ENCODE data around the gene KCNQ1. TPM values are rescaled to one million over a fixed set of nuclear protein-coding genes. Genes with fewer than 3 reads are reported as not detected.
"Not testable (repeated sequence)": the region's sequence is repeated elsewhere in the genome, so short reads cannot be mapped to it uniquely, and the experiment has no call there.

KCNQ1 gene
- total RNA-seq, 2 experiments from 2014 or later = 8.7 to 9.5 TPM

- Mint-ChIP-seq H3K27me3 (no peaks in the 10 kb centered on the region), H3K36me3 (ENCODE audit: low read depth) (peaks cover 36% of the 10 kb centered on the region), H3K4me3 (no peak overlapping the region), H3K9me3 (peaks cover 35% of the 10 kb centered on the region), H3K4me1 (ENCODE audit: low read depth) (no peaks in the 10 kb centered on the region), H3K27ac (no peak overlapping the region)
- TF ChIP-seq CTCF (IDR thresholded peaks at IDR 0.05) = no peak
- ChIA-PET POLR2A (interaction anchor here (0.6 kb wide), 1 partner anchor 745 kb away, joined by 3 read pairs; no protein-coding TSS in a partner anchor), CTCF (interaction anchor here (0.6 kb wide), 1 partner anchor 43 kb away, joined by 3 read pairs; no protein-coding TSS in a partner anchor)
- ATAC-seq (no peak), DNase-seq (no peak)
- intact Hi-C loops (cut with micrococcal nuclease) = no loop called here
Measured at GRCh38 chr11:2489083-2489482, 44.3 kb downstream of the KCNQ1 start.

- ATAC-seq; CTCF ChIA-PET; H3K27ac Mint-ChIP-seq; H3K27me3 Mint-ChIP-seq; H3K4me3 Mint-ChIP-seq; POLR2A ChIA-PET; intact Hi-C loops (cut with micrococcal nuclease); DNase-seq; H3K4me1 Mint-ChIP-seq (ENCODE audit: low read depth): not testable (repeated sequence)
- H3K9me3 Mint-ChIP-seq = peaks cover 39% of the 10 kb centered on the region
- peaks cover 23% of the 10 kb centered on the region for H3K36me3 Mint-ChIP-seq (ENCODE audit: low read depth)
Measured at GRCh38 chr11:2497951-2498350, 53.1 kb downstream of the KCNQ1 start.

GRCh38 chr11:2498750-2499149 is 53.9 kb downstream of the KCNQ1 start:
- Mint-ChIP-seq H3K36me3 (ENCODE audit: low read depth) (peaks cover 23% of the 10 kb centered on the region), H3K4me3 (no peak overlapping the region), H3K9me3 (peaks cover 40% of the 10 kb centered on the region), H3K27ac (no peak overlapping the region), H3K27me3 (no peaks in the 10 kb centered on the region), H3K4me1 (ENCODE audit: low read depth) (no peaks in the 10 kb centered on the region)
- TF ChIP-seq CTCF (IDR thresholded peaks at IDR 0.05) = no peak
- ChIA-PET POLR2A (no interaction called here), CTCF (no interaction called here)
- intact Hi-C loops (cut with micrococcal nuclease) = no loop called here
- DNase-seq (no peak), ATAC-seq (no peak)

GRCh38 chr11:2507212-2507901 is 62.5 kb downstream of the KCNQ1 start:
- Mint-ChIP-seq H3K4me3 (no peak overlapping the region), H3K27ac (no peak overlapping the region), H3K36me3 (ENCODE audit: low read depth) (no peaks in the 10 kb centered on the region), H3K9me3 (peaks cover 3% of the 10 kb centered on the region), H3K4me1 (ENCODE audit: low read depth) (peaks cover 3% of the 10 kb centered on the region), H3K27me3 (no peaks in the 10 kb centered on the region)
- no peak for TF ChIP-seq CTCF (IDR thresholded peaks at IDR 0.05)
- POLR2A ChIA-PET = no interaction called here
- ATAC-seq (no peak), DNase-seq (no peak)
- intact Hi-C loops (cut with micrococcal nuclease) = no loop called here
- CTCF ChIA-PET = interaction anchor here (1.4 to 2.0 kb wide), 2 partner anchors 13 to 24 kb away, joined by 3 to 11 read pairs; no protein-coding TSS in a partner anchor

GRCh38 chr11:2507945-2508749 is 63.3 kb downstream of the KCNQ1 start:
- ATAC-seq (no peak), DNase-seq (no peak)
- Mint-ChIP-seq H3K4me3 (no peak overlapping the region), H3K36me3 (ENCODE audit: low read depth) (no peaks in the 10 kb centered on the region), H3K27me3 (no peaks in the 10 kb centered on the region), H3K4me1 (ENCODE audit: low read depth) (peaks cover 3% of the 10 kb centered on the region), H3K9me3 (no peaks in the 10 kb centered on the region), H3K27ac (no peak overlapping the region)
- TF ChIP-seq CTCF (IDR thresholded peaks at IDR 0.05) = no peak
- POLR2A ChIA-PET = no interaction called here
- CTCF ChIA-PET = interaction anchor here (0.8 to 2.0 kb wide), 3 partner anchors 13 to 25 kb away, joined by 3 to 11 read pairs (median 4); no protein-coding TSS in a partner anchor
- intact Hi-C loops (cut with micrococcal nuclease) = no loop called here

All from activated CD8-positive, alpha-beta T cell treated with anti-CD3 and anti-CD28 coated beads for 36 hours (primary cell).